Vagina (tissue), 2 donors: ENCODE data around the gene CGNL1.

Experiments used
- CTCF ChIP-seq, 3 experiments: fragments of 450-650 bp in 2 of 3; fragments of 200-600 bp in 1 of 3; sonication (generic) in 1 of 3; IDR thresholded peaks; one replicate each; pipeline ENCODE4 v1.5.1; 2017 to 2019; ENCODE audit warnings: antibody characterized with exemption in 3 of 3, mild to moderate bottlenecking in 2 of 3, moderate library complexity in 2 of 3
- POLR2A ChIP-seq, 2 donors: fragments of 450-650 bp; IDR thresholded peaks; one replicate each; pipeline ENCODE4 v1.6.1; 2017; ENCODE audit warnings: antibody characterized with exemption in 2 of 2, mild to moderate bottlenecking in 2 of 2, moderate library complexity in 2 of 2
- POLR2AphosphoS5 ChIP-seq, 2 donors: sonication (generic); formaldehyde crosslinking; IDR thresholded peaks; one replicate each; pipeline ENCODE4 v1.9.0; 2017; ENCODE audit warnings: antibody characterized with exemption in 2 of 2, mild to moderate bottlenecking in 2 of 2, low read depth in 1 of 2; ENCODE audit not compliant: insufficient read depth in 1 of 2

GRCh38 chr15:57496594-57496945 lies 120.3 kb downstream of the CGNL1 start:
- TF ChIP-seq CTCF (IDR thresholded peaks at IDR 0.05): no peak
- TF ChIP-seq POLR2A (IDR thresholded peaks at IDR 0.05): no peak
- no peak for TF ChIP-seq POLR2AphosphoS5 (IDR thresholded peaks at IDR 0.05; ENCODE audit: insufficient read depth in 1 of 2, low read depth in 1 of 2)
